HuH-7 (cell line): ENCODE measurements around the gene PPP1R7.

Experiments used
- DNase-seq: peaks from one replicate; pipeline ENCODE4 v3.0.0; 2011; ENCODE audit warnings: low spot score

PPP1R7 gene

GRCh38 chr2:241121008-241121407 lies 29.3 kb upstream of the PPP1R7 start:
- DNase-seq: no peak

GRCh38 chr2:241122376-241123002 lies 27.8 kb upstream of the PPP1R7 start:
- no peak for DNase-seq

- DNase-seq: no peak
These were observed 26.3 kb upstream of the PPP1R7 start for GRCh38 chr2:241123816-241124536.

- no peak for DNase-seq
These were observed 24.6 kb upstream of the PPP1R7 start for GRCh38 chr2:241125626-241126025.

GRCh38 chr2:241126201-241126611 lies 24.1 kb upstream of the PPP1R7 start:
- DNase-seq: no peak

- no peak for DNase-seq
These were observed 23.5 kb upstream of the PPP1R7 start for GRCh38 chr2:241126771-241127202.

GRCh38 chr2:241128266-241128665 lies 22.0 kb upstream of the PPP1R7 start:
- DNase-seq: no peak

GRCh38 chr2:241129086-241129871 lies 21.0 kb upstream of the PPP1R7 start:
- DNase-seq: no peak

- no peak for DNase-seq
These were observed 20.0 kb upstream of the PPP1R7 start for GRCh38 chr2:241130316-241130715.

GRCh38 chr2:241131531-241131930 lies 18.7 kb upstream of the PPP1R7 start:
- no peak for DNase-seq

GRCh38 chr2:241132538-241133435 lies 17.5 kb upstream of the PPP1R7 start:
- no peak for DNase-seq

GRCh38 chr2:241133436-241133820 lies 16.8 kb upstream of the PPP1R7 start:
- no peak for DNase-seq

GRCh38 chr2:241134711-241135110 lies 15.6 kb upstream of the PPP1R7 start:
- no peak for DNase-seq

- DNase-seq: peak; percentile 34
These were observed 14.5 kb upstream of the PPP1R7 start for GRCh38 chr2:241135737-241136136.

- DNase-seq: no peak
These were observed 14.1 kb upstream of the PPP1R7 start for GRCh38 chr2:241136191-241136590.

- DNase-seq: no peak
These were observed 13.5 kb upstream of the PPP1R7 start for GRCh38 chr2:241136661-241137260.

- DNase-seq: no peak
These were observed 12.7 kb upstream of the PPP1R7 start for GRCh38 chr2:241137276-241138190.

- DNase-seq: no peak
These were observed 11.8 kb upstream of the PPP1R7 start for GRCh38 chr2:241138471-241138870.

GRCh38 chr2:241139531-241140444 lies 10.5 kb upstream of the PPP1R7 start:
- no peak for DNase-seq
